HG03066 (cell line): ENCODE data around the gene STIM2.
"Not testable (repeated sequence)": the region's sequence is repeated elsewhere in the genome, so short reads cannot be mapped to it uniquely, and the experiment has no call there.

ENCODE experiments used
- ATAC-seq: cut with Tn5 transposase; IDR thresholded peaks from one replicate; pipeline ENCODE4 v1.9.1; 2021; ENCODE audit warnings: low read depth; ENCODE audit not compliant: unreplicated experiment

STIM2 gene

GRCh38 chr4:27022963-27023362 is 162.3 kb downstream of the STIM2 start:
- no peak for ATAC-seq

GRCh38 chr4:27023366-27023765 is 162.7 kb downstream of the STIM2 start:
- ATAC-seq: no peak

GRCh38 chr4:27024805-27025204 is 164.2 kb downstream of the STIM2 start:
- no peak for ATAC-seq

GRCh38 chr4:27027428-27027827 is 166.8 kb downstream of the STIM2 start:
- ATAC-seq: no peak

- ATAC-seq: not testable (repeated sequence)
These were observed 174.5 kb downstream of the STIM2 start for GRCh38 chr4:27035127-27035526.

- ATAC-seq: no peak
These were observed 179.7 kb downstream of the STIM2 start for GRCh38 chr4:27040356-27040755.

GRCh38 chr4:27042411-27042810 is 181.8 kb downstream of the STIM2 start:
- ATAC-seq: no peak

GRCh38 chr4:27043200-27043599 is 182.6 kb downstream of the STIM2 start:
- ATAC-seq: no peak

- no peak for ATAC-seq
These were observed 186.2 kb downstream of the STIM2 start for GRCh38 chr4:27046851-27047250.

GRCh38 chr4:27048429-27049238 is 188.0 kb downstream of the STIM2 start:
- ATAC-seq: no peak

- ATAC-seq: no peak
These were observed 188.7 kb downstream of the STIM2 start for GRCh38 chr4:27049239-27049829.

- no peak for ATAC-seq
These were observed 190.1 kb downstream of the STIM2 start for GRCh38 chr4:27050731-27051130.

GRCh38 chr4:27055221-27055760 is 194.7 kb downstream of the STIM2 start:
- no peak for ATAC-seq

GRCh38 chr4:27056281-27056680 is 195.6 kb downstream of the STIM2 start:
- ATAC-seq: no peak

- ATAC-seq: no peak
These were observed 196.4 kb downstream of the STIM2 start for GRCh38 chr4:27057053-27057452.

- ATAC-seq: no peak
These were observed 197.0 kb downstream of the STIM2 start for GRCh38 chr4:27057662-27058061.

GRCh38 chr4:27058819-27059406 is 198.3 kb downstream of the STIM2 start:
- no peak for ATAC-seq

GRCh38 chr4:27059446-27059845 is 198.8 kb downstream of the STIM2 start:
- ATAC-seq: no peak

GRCh38 chr4:27062256-27062655 is 201.6 kb downstream of the STIM2 start:
- no peak for ATAC-seq

GRCh38 chr4:27066591-27066990 is 205.9 kb downstream of the STIM2 start:
- ATAC-seq: no peak

GRCh38 chr4:27068151-27068867 is 207.7 kb downstream of the STIM2 start:
- ATAC-seq: no peak
